Measurements from ENCODE around the gene UBXN11. TPM values are rescaled to one million over a fixed set of nuclear protein-coding genes. Genes with fewer than 3 reads are reported as not detected.
"Not testable (repeated sequence)": the region's sequence is repeated elsewhere in the genome, so short reads cannot be mapped to it uniquely, and the experiment has no call there.

The UBXN11 gene
- total RNA-seq, 1 donor from 2014 or later, result 33.8 TPM

DNA sequence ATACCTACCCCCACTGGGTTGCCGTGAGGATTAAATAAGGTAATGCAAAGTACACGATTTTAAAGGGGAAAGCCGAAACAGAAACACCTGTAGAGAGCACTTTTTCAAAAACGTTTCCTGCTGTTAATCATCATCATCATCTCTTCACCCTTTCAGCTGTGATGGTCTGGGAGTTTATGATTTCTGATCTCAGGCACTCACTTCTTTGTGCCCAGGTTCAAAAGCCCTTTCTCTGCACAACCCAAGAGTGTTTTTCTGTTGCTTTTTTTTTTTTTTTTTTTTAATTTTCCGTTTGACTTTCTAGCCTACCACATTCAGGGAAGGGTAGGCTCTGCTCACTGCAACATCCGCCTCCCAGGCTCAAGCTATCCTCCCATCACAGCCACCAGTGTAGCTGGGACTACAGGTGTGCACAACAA lies 936 bp upstream of the UBXN11 start:
- intact Hi-C loops (cut with micrococcal nuclease), result loop anchor here (1.0 to 5.0 kb wide), 4 partner anchors 10 to 390 kb away; partner anchors contain the start of genes ARID1A and CD52

DNA sequence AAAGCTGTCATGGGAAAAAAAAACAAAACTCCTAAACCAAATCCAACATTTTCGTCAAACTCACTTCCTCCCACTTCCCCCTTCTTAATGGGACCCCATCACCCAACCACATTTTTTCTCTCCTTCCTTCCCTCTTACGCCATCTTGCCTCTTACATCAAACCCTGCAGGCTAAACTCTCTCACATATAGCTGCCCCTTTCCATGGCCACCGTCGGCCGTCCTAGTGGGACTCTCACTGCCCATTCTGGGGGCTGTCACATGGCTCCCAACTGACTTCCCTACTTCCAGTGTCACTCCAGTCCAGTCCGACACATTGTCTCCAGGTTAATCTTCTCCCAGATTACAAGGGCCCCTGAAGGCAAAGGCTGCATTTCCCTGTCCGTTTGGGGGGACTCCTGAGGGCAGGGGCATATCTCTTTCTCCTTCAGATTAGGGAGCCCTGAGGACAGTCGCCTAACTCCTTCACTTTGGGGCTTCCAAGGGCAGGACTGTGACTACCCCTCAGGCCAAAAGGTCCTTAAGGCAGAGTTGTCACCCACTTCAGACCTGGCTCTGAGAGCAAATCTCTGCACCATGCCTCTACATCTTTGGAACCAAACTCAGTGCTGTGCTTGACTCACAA lies 658 bp downstream of the UBXN11 start:
- intact Hi-C loops (cut with micrococcal nuclease), result loop anchor here (1.0 to 5.0 kb wide), 6 partner anchors 26 to 392 kb away; partner anchors contain the start of genes ARID1A, CEP85, DHDDS and PDIK1L

DNA sequence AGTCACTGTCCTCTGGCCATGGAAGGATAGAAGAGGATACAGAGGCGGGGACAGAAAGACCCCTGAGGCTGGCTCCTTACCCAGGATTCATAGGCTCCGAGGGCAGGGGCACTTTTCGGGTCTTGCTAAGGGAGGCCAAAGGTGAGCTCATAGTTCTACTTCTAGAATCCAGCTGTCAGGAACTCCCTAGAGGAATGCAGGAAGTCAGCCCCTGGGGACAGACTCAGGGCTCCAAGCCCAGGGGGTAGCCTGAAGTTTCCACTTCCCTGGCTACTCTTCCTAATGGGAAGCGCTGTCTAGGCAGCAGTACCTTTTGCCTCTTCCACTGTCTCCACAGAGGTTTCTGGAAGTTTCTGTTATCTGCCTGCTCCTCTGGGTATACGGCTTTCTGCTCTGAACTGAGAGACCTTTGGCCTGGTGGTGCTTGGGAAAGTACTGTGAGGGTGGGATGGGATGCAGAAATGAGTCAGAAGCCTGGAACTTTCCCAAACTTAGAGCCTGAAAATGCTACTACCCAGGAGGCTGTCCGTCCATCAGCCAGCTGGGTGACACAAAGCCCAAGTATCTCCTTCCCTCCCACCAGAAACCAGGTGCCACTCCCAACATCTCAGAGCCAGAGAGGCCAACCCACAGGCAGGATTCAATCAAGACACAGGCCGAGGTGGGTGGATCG lies 3.6 kb downstream of the UBXN11 start:
- intact Hi-C loops (cut with micrococcal nuclease), result no loop called here

DNA sequence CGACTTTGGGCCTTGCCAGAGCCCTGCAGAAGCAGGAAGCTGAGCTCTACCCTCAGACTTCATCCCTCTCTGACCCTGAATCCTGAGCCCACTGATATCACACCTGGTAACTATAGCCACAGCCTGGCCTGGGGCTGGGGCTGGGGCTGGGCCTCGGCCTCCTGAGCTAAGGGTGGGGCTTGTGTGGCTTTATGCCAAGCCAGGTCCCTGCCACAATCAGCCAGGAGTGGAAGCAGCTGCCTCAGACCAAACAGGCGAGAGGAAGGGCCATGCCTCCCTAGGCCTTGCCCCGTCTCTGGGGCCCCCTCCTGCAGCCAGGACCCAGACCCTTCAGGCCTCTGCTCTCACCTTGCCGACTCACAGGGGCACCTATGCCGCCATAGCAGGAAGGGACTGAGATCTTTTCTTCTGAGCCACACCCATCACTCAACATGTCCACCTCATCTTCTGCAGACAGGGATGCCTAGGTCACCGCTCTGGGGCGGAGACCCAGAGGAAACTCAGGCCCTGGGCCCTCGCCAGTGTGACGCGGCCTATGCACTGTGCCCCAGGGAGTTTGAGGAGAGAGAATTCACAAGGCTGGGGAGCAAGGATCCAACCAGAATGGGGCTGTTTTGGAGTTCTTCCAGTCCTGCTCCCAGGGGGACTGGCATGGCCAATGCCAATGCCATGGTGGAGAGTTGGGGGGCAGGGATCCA lies 5.7 kb downstream of the UBXN11 start:
- intact Hi-C loops (cut with micrococcal nuclease), result no loop called here

DNA sequence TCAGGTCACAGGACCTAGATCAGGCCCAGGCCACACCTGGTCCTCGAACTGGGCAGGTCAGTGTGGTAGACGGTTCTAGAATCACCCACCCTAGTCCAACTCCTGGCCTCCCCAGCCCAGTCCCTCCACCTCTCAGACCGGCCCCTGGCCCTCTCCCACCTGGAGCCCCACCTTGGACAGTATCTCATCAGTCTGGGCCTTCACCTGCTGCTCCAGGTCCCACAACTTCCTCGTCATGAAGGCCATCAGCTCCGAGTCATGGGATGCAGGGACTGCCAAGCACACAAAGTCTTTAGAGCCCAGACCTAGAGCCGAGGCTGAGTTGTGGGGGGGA lies 8.7 kb downstream of the UBXN11 start:
- intact Hi-C loops (cut with micrococcal nuclease), result no loop called here

DNA sequence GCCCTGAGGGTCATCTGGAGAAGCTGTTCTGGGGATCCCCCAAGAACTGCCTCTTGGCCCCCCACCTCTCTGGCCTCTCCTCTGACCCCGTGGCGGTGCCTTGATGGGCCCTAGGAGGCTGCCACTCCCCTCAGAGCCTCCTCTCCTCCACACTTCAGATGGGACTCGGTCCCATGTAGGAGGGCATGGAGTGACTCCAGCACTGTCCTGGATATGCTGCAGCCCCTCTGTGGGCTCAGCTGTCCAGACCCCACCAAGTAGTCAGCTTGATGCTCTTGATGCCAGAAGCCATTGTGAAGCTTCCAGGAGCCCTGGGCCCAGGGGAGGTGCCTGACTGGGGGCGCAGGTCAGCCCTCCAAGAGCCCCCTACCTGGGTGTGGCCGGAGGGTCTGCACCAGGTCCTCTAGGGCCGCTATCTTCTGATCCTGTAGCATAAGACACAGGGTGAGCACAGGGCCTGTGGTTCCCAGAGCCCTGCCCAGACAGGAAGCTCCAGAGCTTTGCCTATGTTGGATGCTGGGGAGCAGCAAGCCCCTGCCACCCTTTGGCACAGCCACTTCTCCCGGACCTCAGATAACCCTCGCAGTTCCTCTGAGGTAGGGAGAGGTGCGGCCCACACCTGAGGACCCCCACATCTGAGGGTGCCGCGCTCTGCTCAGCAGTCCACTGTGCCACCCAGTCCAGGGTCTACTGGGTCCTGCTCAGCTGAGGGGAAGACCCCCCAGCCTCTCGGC lies 9.2 kb downstream of the UBXN11 start:
- intact Hi-C loops (cut with micrococcal nuclease), result no loop called here

DNA sequence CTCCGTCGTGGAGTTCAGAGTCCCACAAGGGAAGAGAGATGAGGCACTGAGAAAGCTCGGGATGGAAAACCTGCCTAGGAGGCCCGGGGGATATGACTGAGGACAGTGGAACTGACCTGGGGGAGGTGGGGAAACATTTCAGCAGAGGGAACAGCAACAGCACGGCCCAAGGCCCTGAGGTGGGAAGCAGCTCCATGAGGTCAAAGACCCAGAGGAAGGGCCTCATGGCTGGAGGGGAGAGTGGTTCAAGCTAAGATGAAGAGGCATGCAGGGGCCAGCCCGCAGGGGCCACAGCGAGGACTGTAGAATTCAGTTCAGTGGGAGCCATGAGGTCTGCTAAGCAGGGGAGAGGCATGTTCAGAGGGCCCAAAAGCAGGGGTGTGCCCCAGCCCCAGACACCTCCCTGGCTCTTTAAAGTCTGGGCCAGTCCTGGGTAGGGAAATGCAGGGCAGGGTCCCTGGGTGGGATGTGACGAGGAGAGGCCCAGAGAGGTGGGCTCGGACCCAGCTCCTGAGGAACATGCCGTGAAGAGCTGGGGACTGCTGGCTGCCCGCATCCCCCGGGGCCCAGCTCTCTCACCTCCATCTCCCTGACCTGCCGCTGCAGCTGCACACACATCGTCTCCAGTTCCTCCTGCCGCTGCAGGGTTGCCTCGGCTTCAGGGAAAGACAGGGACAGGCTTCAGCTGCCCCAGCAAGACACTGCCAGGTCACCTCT lies 9.9 kb downstream of the UBXN11 start:
- intact Hi-C loops (cut with micrococcal nuclease), result no loop called here

DNA sequence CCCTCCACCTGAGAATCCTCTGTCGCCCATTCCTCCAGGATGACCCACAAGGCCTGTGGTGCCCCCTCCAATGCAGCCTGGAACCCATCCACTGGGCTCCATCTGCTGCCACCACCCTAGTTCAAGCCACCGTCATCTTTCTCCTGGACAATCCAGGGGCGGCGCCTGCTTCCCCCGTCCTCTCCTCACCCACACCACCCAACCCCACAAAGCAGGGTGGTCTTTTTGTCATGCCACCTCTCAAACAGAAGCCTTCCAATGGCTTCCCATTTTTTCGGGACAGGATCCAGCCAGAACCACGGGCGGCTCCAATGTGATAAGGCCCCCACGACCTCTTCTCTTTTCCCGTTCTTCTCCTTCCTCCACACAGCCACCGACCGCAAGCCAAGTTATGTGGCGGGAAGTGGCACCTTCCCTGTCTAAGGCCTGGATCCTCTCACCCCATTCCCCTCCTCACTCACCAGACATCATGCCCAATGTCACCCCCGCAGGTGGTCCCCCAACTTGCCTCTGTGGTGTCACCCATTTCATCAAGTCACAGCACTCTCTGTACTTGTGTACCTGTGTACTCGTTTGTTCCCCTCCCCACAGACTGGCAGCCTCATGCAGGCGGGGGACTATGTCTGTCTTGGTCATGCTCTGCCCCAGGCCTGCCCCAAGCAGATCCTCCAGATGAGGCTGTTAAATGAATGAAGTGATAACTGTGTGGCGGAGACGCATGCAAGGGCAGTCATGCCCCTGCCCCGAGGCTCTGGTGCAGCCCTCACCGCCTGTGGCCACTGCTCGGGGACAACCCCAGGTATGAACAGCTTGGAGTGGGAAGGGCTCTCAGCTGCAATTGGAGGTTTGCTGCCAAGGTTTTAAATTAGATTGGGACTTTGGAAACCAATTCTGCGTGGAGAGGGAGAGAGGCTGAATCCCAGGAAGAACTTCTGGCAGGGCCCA lies 11.0 kb downstream of the UBXN11 start:
- intact Hi-C loops (cut with micrococcal nuclease), result no loop called here

DNA sequence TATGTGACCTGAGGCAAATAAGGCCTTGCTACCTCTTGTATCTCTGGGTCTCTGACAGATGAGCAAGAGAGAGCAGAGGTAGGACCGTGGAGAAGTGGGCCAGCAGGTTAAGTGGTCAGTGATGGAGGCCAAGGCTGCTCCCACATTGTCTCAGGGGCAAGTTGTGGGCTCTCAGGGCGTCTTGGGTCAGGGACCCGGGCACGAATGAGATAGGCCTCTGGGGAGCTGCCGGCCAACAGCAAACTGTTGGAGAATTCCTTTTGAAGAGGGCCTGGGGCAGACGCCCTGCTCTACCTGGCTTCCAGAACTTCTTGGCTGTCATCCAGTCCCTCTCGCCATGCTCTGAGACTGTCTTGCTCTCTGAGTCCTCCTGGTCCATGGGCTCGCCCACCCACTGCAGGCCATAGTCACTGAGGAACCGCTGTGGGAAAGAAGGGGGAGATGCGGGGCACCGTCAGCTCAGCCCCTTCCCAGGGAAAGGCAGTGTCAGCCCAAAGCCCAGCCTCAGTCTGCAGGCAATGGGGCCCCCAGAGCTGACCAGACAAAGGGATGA lies 12.4 kb downstream of the UBXN11 start:
- intact Hi-C loops (cut with micrococcal nuclease), result no loop called here

DNA sequence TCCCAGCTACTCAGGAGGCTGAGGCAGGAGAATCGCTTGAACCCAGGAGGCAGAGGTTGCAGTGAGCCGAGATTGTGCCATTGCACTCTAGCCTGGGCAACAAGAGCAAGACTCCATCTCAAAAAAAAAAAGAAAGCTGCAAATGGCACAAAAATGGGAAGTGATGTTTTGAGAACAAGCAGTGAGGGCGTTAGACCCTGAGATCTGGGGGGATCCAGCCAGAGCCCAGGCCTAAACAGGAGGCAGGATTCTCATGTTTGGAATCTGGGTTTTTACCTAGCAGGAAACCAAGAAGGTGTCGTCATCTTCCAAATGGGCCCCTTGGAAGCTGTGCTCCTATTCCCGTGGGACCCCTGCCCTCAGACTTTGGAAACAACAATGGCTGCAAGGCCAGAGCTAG lies 13.7 kb downstream of the UBXN11 start:
- intact Hi-C loops (cut with micrococcal nuclease), result not testable (repeated sequence)

DNA sequence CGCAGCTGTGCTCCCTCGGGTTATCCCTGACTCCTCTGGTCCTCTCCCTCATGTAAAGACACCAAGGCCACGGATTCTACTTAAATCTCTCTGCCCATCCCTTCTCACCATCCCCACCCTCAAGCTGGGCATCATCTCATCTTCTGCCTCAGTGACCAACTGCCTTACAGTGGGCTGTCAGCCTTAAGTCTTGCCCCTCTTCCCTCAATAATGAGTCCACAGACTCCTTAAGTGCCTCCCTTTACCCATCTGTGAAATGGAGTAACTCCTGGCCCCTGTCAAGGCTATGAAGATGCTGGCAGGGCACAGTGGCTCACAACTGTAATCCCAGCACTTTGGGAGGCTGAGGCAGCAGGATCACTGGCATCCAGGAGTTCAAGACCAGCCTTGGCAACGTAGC lies 14.5 kb downstream of the UBXN11 start:
- intact Hi-C loops (cut with micrococcal nuclease), result no loop called here

DNA sequence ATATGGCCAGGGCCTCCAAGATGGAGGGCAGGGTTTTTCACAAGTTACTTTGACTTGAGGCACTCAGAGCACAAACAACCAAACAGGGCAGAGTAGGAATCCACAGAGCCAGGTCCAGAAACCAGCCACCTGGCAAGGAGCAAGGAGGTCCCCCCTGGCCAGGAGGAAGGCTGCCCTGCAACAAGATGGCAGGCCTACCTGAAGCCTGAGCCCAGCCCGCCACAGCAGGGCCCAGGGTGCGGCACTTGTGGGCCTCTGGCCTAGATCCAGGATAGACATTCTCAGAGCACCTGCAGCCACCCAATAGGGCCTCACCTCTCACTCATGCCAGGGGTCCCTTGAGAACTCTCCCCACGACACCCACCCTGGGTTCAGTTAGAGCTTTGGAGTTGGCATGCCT lies 15.0 kb downstream of the UBXN11 start:
- intact Hi-C loops (cut with micrococcal nuclease), result no loop called here

DNA sequence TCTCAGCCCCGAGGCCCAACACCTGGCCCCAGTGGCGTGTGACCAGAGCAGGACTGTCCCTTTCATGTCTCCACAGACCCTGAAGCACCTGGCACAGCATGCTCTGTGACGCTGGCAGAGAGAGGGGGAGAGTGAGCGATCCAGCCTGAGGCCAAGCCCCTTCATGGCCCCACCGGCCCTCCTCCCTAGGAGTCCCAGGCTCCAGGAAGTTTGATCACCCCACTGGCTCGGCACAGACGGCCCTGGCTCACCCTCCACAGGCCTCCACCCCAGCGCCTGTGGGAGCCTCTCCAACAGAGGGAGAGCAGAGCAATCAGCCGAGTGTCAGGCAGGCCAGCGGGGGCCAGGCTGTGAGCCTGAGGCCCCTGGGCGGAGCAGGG lies 15.6 kb downstream of the UBXN11 start:
- intact Hi-C loops (cut with micrococcal nuclease), result no loop called here

DNA sequence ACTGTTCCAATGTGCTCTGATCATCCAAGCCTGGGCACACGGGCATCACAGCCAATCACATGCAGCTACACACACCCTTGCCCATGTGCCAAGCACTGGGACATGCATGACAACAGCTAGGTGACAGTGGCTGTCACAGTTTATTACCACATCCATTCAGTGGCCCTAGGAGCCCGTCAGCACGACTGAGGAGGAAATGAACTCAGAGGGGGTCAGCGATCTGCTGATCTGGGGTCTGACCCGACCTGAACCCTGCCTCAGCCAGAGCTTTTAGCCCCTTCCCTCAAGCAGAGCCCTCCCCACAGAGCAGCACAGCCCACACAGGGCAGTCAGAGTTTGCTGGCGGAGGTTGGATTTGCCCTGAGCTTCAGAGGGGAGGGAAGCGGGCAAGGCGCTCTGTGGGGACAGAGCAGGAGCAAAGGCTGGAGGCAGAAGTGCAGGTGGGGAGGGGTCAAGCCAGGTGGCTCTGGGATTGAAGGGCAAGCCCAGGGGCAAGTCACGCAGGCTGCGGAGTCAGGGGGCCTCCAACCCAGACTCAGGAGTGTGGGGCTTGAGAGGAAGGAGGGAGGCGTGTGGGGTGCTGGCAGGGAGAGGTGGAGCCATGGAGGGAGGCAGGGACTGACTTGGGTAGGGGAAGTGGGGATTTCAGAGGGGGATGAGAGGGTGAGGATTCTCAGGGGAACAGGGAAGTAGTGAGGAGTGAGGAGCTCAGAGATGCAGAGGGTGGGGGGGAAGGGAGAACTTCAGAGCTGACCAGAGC lies 16.1 kb downstream of the UBXN11 start:
- intact Hi-C loops (cut with micrococcal nuclease), result no loop called here

DNA sequence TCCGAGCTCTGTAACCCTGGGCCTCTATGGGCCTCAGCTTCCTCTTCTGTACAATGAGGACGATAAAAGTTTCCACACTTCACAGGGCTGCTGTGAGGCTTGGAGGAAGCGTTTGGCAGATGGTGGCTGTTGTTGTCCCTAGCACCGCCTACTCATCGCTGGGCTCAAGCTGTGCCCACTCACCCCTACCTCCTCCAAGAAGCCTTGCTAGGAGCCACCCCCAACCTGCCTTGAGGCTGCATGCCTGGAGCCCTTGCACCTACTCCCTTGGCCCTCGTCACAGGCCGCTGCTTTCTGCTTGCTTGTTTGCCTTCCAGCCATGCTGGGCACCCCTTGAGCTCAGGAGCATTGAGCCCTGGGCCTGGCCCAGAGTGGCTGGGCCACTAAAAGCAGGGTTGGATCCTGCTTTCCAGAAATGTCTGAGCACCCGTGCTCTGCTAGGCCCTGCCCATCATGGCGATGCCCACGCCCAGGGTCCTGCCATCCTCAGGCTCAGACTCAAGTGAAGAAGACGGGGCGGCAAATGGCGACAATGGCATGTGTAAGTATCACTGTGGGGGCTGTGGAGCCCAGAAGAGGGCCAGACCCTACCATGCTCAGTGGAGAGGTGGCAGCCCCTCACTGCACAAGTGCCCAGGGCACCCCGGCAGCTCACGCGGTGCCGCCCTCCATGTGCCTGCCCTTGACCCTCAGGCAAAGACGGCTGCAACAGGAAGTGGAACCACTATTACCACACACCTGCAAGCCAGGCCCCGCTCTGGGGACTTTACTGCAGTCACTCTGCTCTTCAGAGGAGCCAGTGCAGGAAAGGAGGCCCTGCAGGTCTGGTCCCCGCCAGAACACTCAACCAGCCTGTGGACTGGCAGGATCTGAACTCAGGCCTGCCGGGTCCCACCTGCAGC lies 17.0 kb downstream of the UBXN11 start:
- intact Hi-C loops (cut with micrococcal nuclease), result loop anchor here (10.0 kb wide), 2 partner anchors 255 to 405 kb away; partner anchors contain the start of gene ARID1A

DNA sequence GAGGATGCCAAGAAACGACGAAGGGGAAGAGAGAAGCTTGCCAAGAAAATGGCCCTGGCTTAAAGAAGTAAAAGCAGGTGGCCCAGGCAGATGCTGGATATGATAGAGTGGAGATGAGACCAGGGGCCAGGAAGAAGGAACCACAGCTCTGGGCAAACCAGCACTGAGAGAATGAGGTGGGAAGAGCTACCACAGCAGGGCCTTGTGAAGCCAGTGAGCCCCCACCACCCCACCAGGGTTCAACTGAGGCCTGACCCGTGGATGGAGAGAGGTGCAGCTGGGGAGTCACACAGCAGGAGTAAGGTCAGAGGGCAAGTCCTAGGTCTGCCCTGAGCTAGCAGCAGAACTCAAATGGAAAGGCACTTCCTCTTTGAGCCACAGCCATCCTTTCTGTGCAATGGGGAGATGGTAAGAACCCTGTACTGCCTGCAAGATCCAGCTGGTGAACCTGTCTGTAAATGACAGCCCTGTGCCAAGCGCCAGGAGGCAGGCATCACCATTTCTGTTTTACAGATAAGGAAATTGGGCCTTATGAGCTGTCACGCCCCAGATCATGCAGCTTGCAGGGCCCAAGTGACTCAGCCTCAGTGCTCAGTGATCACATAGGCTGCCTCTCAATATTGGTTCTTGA lies 18.0 kb downstream of the UBXN11 start:
- intact Hi-C loops (cut with micrococcal nuclease), result loop anchor here (1.0 to 10.0 kb wide), 3 partner anchors 103 to 406 kb away; partner anchors contain the start of gene ARID1A

DNA sequence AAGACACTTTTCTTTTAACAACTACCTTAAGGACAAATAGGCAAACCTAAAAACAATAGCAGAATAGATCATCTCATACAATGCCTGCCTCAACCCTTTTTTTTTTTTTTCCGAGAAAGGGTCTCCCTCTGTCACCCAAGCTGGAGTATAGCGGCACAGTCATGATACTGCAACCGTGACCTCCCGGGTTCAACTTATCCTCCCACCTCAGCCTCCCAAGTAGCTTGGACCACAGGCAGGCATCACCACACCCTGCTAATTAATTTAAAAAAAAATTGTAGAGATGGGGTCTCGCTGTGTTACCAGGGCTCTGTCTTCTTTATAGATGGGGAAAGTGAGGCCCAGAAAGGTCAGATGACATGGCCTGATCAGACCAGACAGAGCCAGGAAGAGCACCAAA lies 18.6 kb downstream of the UBXN11 start:
- intact Hi-C loops (cut with micrococcal nuclease), result loop anchor here (1.0 to 10.0 kb wide), 6 partner anchors 19 to 407 kb away; partner anchors contain the start of gene ARID1A

All from T-helper 1 cell treated with Interleukin-12 subunit alpha and Interleukin-12 subunit beta and Interleukin-4 antibody, amounts not matched to agents 30 ng/mL and 1 ng/mL, for 36 hours (primary cell).